ENCODE measurements around the gene HIRIP3. TPM values are rescaled to one million over a fixed set of nuclear protein-coding genes. Genes with fewer than 3 reads are reported as not detected.

HIRIP3 gene
- total and polyA plus RNA-seq, 2 experiments from 2014 or later: 10.4 to 18.5 TPM

DNA sequence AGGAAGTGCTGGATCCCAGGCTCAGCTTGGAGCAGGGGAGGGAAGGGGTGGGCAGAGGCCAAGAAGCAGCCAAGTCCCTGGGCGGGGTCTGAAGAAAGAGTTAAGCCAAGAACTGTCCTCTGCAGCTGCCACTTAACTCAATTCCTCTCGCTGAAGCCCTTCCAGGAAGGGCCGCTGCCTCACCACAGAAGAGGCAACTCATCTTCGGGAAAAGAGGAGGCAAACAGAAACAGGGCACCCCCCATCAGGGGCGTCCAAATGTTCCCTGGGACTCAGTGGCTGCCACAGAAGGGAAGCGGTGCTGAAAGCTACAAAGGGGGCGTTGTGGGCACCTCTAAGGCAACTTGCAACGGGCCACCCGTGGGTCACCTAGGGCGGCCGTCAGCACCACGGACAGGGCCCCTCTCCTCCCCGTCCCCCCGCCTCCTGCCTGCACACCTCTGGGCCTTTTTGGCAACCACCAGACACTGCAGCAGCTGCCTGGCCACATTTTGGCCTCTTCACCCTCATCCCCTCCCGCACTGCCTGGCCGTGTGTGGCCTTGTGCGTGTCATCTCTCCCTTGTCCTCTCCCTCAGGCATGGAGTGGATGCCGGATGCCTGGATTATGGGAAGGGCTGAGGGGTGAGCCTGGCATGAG is 33.1 kb upstream of the HIRIP3 start (continued):
- TF ChIP-seq EZH2phosphoT487 (IDR thresholded peaks at IDR 0.05; ENCODE audit: unreplicated experiment): no peak
- no peak for TF ChIP-seq ZNF331 (CRISPR knock-in tag; IDR thresholded peaks at IDR 0.05; ENCODE audit: low read depth)
- no peak for TF ChIP-seq EZH2 (IDR thresholded peaks at IDR 0.05; ENCODE audit: low read depth, unreplicated experiment)
- TF ChIP-seq STAT1 (IDR thresholded peaks at IDR 0.05; ENCODE audit: unreplicated experiment): no peak
- TF ChIP-seq NANOG (IDR thresholded peaks at IDR 0.05; ENCODE audit: borderline replicate concordance): no peak
- TF ChIP-seq JUNB (IDR thresholded peaks at IDR 0.05; ENCODE audit: unreplicated experiment): no peak

DNA sequence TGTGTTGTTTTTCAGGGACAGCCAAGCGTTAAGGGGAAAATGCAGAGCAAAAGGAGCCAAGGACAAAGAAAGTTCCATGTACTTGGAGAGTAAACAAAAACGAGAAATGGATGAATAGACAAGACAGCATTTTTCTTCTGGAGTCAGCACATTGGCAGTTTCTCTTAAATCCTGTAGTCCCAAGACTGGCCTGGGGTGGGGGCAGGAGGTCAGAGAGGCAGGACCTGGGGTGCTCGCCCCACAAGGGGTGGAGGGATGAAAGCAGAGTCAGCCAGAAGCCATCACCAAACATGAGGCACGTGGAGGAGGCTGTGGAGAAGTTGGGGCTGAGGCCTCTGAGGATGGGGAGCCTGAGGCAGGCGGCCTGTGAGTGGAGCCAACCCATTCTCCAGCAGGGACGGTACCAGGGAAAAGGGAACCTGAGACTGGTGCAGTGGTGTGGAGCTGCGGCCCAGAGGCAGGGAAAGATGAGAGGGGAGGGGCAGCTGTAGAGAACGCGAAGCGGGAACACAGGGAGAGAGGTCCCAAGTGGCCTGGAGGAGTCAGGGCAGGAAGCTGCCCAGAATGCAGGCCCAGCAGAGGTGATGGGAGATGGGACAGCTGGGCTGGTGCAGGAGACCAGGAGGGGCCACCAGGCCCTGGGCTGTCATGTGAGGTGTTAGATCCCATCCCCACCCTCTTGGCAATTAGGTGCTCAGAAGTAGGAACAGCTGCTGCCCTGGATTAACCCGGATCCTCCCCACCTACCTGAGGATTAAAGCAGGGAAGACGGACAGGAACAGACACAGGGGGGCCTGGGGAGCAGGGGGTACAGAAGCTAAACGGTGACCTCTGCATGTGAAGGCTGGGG is 32.4 kb upstream of the HIRIP3 start:
- Histone ChIP-seq H3K79me2 (replicated peaks; ENCODE audit: insufficient read depth) (no peaks in the 10 kb centered on the region), H3K36me3 (ENCODE audit: insufficient read depth) (no peaks in the 10 kb centered on the region), H3K27ac (ENCODE audit: low read depth) (no peak overlapping the region), H3K9me2 (ENCODE audit: insufficient read depth) (no peaks in the 10 kb centered on the region), H3K4me1 (ENCODE audit: insufficient read depth) (peaks cover 24% of the 10 kb centered on the region), H2AFZ (no peak overlapping the region), H3K4me2 (no peak overlapping the region), H3K4me3 (no peak overlapping the region), H3F3A (replicated peaks; ENCODE audit: low read depth) (0 out of 2 replicates have a peak, but pooled peaks cover 3% of the 10 kb centered on the region), H4K20me1 (replicated peaks; ENCODE audit: insufficient read depth) (no peaks in the 10 kb centered on the region; the same call in 1 of the 2 replicates), H3K27me3 (ENCODE audit: insufficient read depth) (no peaks in the 10 kb centered on the region)
- DNase-seq (ENCODE audit: low spot score) (peak; percentile 46), ATAC-seq (peak; percentile 3; the same call in 2 of the 3 replicates)
- Mint-ChIP-seq H3K9me3 (no peaks in the 10 kb centered on the region), H3K36me3 (ENCODE audit: low read depth) (peaks cover 3% of the 10 kb centered on the region; the same call in 2 of the 3 replicates), H3K27ac (no peak overlapping the region), H3K4me1 (peaks cover 39% of the 10 kb centered on the region), H3K27me3 (ENCODE audit: insufficient read depth, low read depth, poor library complexity) (peaks cover 18% of the 10 kb centered on the region), H3K4me3 (peak overlapping the region; percentile 10; the same call in 2 of the 3 replicates)
- no peak for TF ChIP-seq POLR2AphosphoS5 (IDR thresholded peaks at IDR 0.05; ENCODE audit: low read depth)
- TF ChIP-seq, protein P1, sequence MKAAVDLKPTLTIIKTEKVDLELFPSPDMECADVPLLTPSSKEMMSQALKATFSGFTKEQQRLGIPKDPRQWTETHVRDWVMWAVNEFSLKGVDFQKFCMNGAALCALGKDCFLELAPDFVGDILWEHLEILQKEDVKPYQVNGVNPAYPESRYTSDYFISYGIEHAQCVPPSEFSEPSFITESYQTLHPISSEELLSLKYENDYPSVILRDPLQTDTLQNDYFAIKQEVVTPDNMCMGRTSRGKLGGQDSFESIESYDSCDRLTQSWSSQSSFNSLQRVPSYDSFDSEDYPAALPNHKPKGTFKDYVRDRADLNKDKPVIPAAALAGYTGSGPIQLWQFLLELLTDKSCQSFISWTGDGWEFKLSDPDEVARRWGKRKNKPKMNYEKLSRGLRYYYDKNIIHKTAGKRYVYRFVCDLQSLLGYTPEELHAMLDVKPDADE (IDR thresholded peaks at IDR 0.05): no peak
- TF ChIP-seq CREB1 (CRISPR knock-in tag; IDR thresholded peaks at IDR 0.05; ENCODE audit: low read depth): no peak

DNA sequence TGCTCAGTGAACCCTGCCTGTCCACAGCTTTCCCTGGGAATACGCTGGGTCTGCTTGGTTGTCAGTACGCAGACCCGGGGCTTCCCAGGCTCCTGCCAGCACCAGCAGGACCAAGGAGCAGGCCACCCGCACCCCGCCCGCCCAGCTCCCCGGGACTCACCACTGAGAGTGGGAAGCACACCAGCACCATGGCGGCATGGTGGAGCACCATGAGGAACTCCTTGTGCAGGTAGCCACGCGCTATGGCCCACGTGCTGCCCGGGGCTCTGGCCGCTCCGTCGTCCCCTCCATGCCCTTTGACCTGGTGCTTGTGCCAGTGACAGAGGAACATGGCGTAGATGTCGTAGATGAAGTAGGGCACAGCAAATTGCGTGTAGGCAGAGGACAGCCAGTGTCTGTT is 31.0 kb upstream of the HIRIP3 start:
- Mint-ChIP-seq H3K27ac (no peak overlapping the region), H3K4me1 (peaks cover 29% of the 10 kb centered on the region), H3K9me3 (no peaks in the 10 kb centered on the region), H3K27me3 (ENCODE audit: insufficient read depth, low read depth, poor library complexity) (peaks cover 11% of the 10 kb centered on the region), H3K36me3 (ENCODE audit: low read depth) (peaks cover 3% of the 10 kb centered on the region; the same call in 2 of the 3 replicates), H3K4me3 (no peak overlapping the region)
- DNase-seq (ENCODE audit: low spot score) (no peak), ATAC-seq (no peak)
- no peaks in the 10 kb centered on the region for H3K27me3 ChIP-seq (ENCODE audit: insufficient read depth)
- H3K9me2 ChIP-seq (ENCODE audit: insufficient read depth): no peaks in the 10 kb centered on the region
- H4K20me1 ChIP-seq (replicated peaks; ENCODE audit: insufficient read depth): no peaks in the 10 kb centered on the region; the same call in 1 of the 2 replicates
- peaks cover 18% of the 10 kb centered on the region for H3K4me1 ChIP-seq (ENCODE audit: insufficient read depth)
- no peak overlapping the region for H3K4me3 ChIP-seq
- no peaks in the 10 kb centered on the region for H3K79me2 ChIP-seq (replicated peaks; ENCODE audit: insufficient read depth)
- H3K36me3 ChIP-seq (ENCODE audit: insufficient read depth): no peaks in the 10 kb centered on the region
- no peak overlapping the region for H3K4me2 ChIP-seq
- no peak overlapping the region for H2AFZ ChIP-seq
- 0 out of 2 replicates have a peak, but pooled peaks cover 3% of the 10 kb centered on the region for H3F3A ChIP-seq (replicated peaks; ENCODE audit: low read depth)
- H3K27ac ChIP-seq (ENCODE audit: low read depth): no peak overlapping the region
- no peak for TF ChIP-seq POLR2AphosphoS5 (IDR thresholded peaks at IDR 0.05; ENCODE audit: low read depth)
- TF ChIP-seq, protein P1 (IDR thresholded peaks at IDR 0.05): no peak
- no peak for TF ChIP-seq ZNF331 (CRISPR knock-in tag; IDR thresholded peaks at IDR 0.05; ENCODE audit: low read depth)
- TF ChIP-seq STAT1 (IDR thresholded peaks at IDR 0.05; ENCODE audit: unreplicated experiment): no peak
- TF ChIP-seq, protein P2, sequence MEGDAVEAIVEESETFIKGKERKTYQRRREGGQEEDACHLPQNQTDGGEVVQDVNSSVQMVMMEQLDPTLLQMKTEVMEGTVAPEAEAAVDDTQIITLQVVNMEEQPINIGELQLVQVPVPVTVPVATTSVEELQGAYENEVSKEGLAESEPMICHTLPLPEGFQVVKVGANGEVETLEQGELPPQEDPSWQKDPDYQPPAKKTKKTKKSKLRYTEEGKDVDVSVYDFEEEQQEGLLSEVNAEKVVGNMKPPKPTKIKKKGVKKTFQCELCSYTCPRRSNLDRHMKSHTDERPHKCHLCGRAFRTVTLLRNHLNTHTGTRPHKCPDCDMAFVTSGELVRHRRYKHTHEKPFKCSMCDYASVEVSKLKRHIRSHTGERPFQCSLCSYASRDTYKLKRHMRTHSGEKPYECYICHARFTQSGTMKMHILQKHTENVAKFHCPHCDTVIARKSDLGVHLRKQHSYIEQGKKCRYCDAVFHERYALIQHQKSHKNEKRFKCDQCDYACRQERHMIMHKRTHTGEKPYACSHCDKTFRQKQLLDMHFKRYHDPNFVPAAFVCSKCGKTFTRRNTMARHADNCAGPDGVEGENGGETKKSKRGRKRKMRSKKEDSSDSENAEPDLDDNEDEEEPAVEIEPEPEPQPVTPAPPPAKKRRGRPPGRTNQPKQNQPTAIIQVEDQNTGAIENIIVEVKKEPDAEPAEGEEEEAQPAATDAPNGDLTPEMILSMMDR (conservative IDR thresholded peaks at IDR 0.05; ENCODE audit: low read depth in 2 of 2): no peak
- no peak for TF ChIP-seq EZH2 (IDR thresholded peaks at IDR 0.05; ENCODE audit: low read depth, unreplicated experiment)
- TF ChIP-seq NANOG (IDR thresholded peaks at IDR 0.05; ENCODE audit: borderline replicate concordance): no peak
- no peak for TF ChIP-seq CREB1 (CRISPR knock-in tag; IDR thresholded peaks at IDR 0.05; ENCODE audit: low read depth)

Measured in GM23338 (cell line).